GM19193 (cell line): ENCODE results near the gene XXYLT1.

Experiments
- POLR2A ChIP-seq: IDR thresholded peaks from 4 replicates; pipeline ENCODE4 v1.6.1; 2011; ENCODE audit not compliant: insufficient read depth, insufficient read length; ENCODE audit errors: extremely low read depth

Gene XXYLT1

GRCh38 chr3:195224980-195225580, 45.9 kb downstream of the XXYLT1 start:
- no peak for TF ChIP-seq POLR2A

- no peak for TF ChIP-seq POLR2A
Measured at GRCh38 chr3:195224156-195224979, 46.6 kb downstream of the XXYLT1 start.

- TF ChIP-seq POLR2A = no peak
Measured at GRCh38 chr3:195221876-195222617, 48.9 kb downstream of the XXYLT1 start.

GRCh38 chr3:195221015-195221853, 49.7 kb downstream of the XXYLT1 start:
- TF ChIP-seq POLR2A = no peak

GRCh38 chr3:195219351-195220230, 51.4 kb downstream of the XXYLT1 start:
- TF ChIP-seq POLR2A = no peak

- no peak for TF ChIP-seq POLR2A
Measured at GRCh38 chr3:195214381-195214780, 56.6 kb downstream of the XXYLT1 start.

- no peak for TF ChIP-seq POLR2A
Measured at GRCh38 chr3:195213639-195214315, 57.2 kb downstream of the XXYLT1 start.

GRCh38 chr3:195212749-195213375, 58.1 kb downstream of the XXYLT1 start:
- TF ChIP-seq POLR2A = no peak

GRCh38 chr3:195212033-195212748, 58.8 kb downstream of the XXYLT1 start:
- TF ChIP-seq POLR2A = no peak

GRCh38 chr3:195210266-195210973, 60.5 kb downstream of the XXYLT1 start:
- no peak for TF ChIP-seq POLR2A

- no peak for TF ChIP-seq POLR2A
Measured at GRCh38 chr3:195209847-195210265, 61.1 kb downstream of the XXYLT1 start.
